Liver (tissue), 9 donors: ENCODE data around the gene PDE4B. TPM values are rescaled to one million over a fixed set of nuclear protein-coding genes. Genes with fewer than 3 reads are reported as not detected.

Experiments
- DNase-seq: peaks from one replicate; pipeline ENCODE4 v3.0.0-alpha.2; 2017; ENCODE audit warnings: low spot score
- H3K27ac ChIP-seq, 2 donors: one replicate each; pipeline ENCODE4 v1.7.0; 2013; ENCODE audit warnings: inconsistent platforms in 2 of 2, low read length in 2 of 2, control low read depth in 1 of 2, low read depth in 1 of 2, mild to moderate bottlenecking in 1 of 2
- H3K27me3 ChIP-seq, 4 donors: one replicate each; pipeline versions ENCODE4 v1.6.1 to v1.7.0; 2013; ENCODE audit warnings: low read length in 3 of 4, inconsistent platforms in 1 of 4, mild to moderate bottlenecking in 1 of 4, moderate library complexity in 1 of 4; ENCODE audit not compliant: control insufficient read depth in 4 of 4, insufficient read depth in 4 of 4
- H3K36me3 ChIP-seq, 4 donors: one replicate each; pipeline versions ENCODE4 v1.6.1 to v1.7.0; 2013; ENCODE audit warnings: low read length in 3 of 4, mild to moderate bottlenecking in 3 of 4, low read depth in 1 of 4, moderate library complexity in 1 of 4; ENCODE audit not compliant: control insufficient read depth in 4 of 4, insufficient read depth in 3 of 4
- H3K4me1 ChIP-seq, 4 donors: one replicate each; pipeline versions ENCODE4 v1.6.1 to v1.7.0; 2013; ENCODE audit warnings: low read length in 3 of 4, mild to moderate bottlenecking in 3 of 4, moderate library complexity in 1 of 4; ENCODE audit not compliant: control insufficient read depth in 4 of 4, insufficient read depth in 4 of 4
- H3K4me3 ChIP-seq, 3 donors: one replicate each; pipeline versions ENCODE4 v1.6.1 to v1.7.0; 2013; ENCODE audit warnings: low read length in 3 of 3, control low read depth in 1 of 3, low read depth in 1 of 3, mild to moderate bottlenecking in 1 of 3
- H3K9ac ChIP-seq, 2 donors: one replicate each; pipeline ENCODE4 v1.7.0; 2013; ENCODE audit warnings: low read length in 2 of 2, mild to moderate bottlenecking in 2 of 2, moderate library complexity in 2 of 2, control low read depth in 1 of 2, low read depth in 1 of 2
- H3K9me3 ChIP-seq, 4 donors: one replicate each; pipeline versions ENCODE4 v1.6.1 to v1.7.0; 2013; ENCODE audit warnings: low read length in 3 of 4; ENCODE audit not compliant: control insufficient read depth in 4 of 4
- ATF3 ChIP-seq: IDR thresholded peaks from 2 replicates; pipeline ENCODE4 v1.6.1; 2016; ENCODE audit warnings: antibody characterized with exemption
- CTCF ChIP-seq: fragments of 150-350 bp; IDR thresholded peaks from 2 replicates; pipeline ENCODE4 v1.5.1; 2017; ENCODE audit warnings: improper control_type of control experiment, low read depth, low read length; ENCODE audit not compliant: missing input control
- EGR1 ChIP-seq, 2 donors: IDR thresholded peaks; 2 replicates each; pipeline ENCODE4 v1.6.1; 2016 to 2018; ENCODE audit warnings: antibody characterized with exemption in 2 of 2, low read depth in 2 of 2
- FOXA1 ChIP-seq: IDR thresholded peaks from 2 replicates; pipeline ENCODE4 v1.6.1; 2016; ENCODE audit warnings: antibody characterized with exemption
- FOXA2 ChIP-seq: IDR thresholded peaks from 2 replicates; pipeline ENCODE4 v1.6.1; 2016; ENCODE audit warnings: antibody characterized with exemption
- GABPA ChIP-seq, 2 donors: IDR thresholded peaks in 1 of 2; conservative IDR thresholded peaks in 1 of 2; 2 replicates each; pipeline ENCODE4 v1.6.1; 2016; ENCODE audit warnings: antibody characterized with exemption in 2 of 2, mild to moderate bottlenecking in 1 of 2, moderate library complexity in 1 of 2
- HNF4A ChIP-seq, 2 donors: conservative IDR thresholded peaks; 2 replicates each; pipeline ENCODE4 v1.6.1; 2016; ENCODE audit warnings: antibody characterized with exemption in 2 of 2, mild to moderate bottlenecking in 2 of 2
- HNF4G ChIP-seq: IDR thresholded peaks from 2 replicates; pipeline ENCODE4 v1.6.1; 2016; ENCODE audit warnings: antibody characterized with exemption
- JUND ChIP-seq, 2 donors: IDR thresholded peaks; 2 replicates each; pipeline ENCODE4 v1.6.1; 2016; ENCODE audit warnings: antibody characterized with exemption in 2 of 2
- MAX ChIP-seq: IDR thresholded peaks from 2 replicates; pipeline ENCODE4 v1.6.1; 2016; ENCODE audit warnings: antibody characterized with exemption
- NR2F2 ChIP-seq: IDR thresholded peaks from 2 replicates; pipeline ENCODE4 v1.6.1; 2016; ENCODE audit warnings: antibody characterized with exemption
- RAD21 ChIP-seq, 2 donors: IDR thresholded peaks; 2 replicates each; pipeline ENCODE4 v1.6.1; 2016; ENCODE audit warnings: antibody characterized with exemption in 2 of 2, mild to moderate bottlenecking in 2 of 2
- RXRA ChIP-seq, 2 donors: IDR thresholded peaks; 2 replicates each; pipeline ENCODE4 v1.6.1; 2017 to 2018; ENCODE audit warnings: antibody characterized with exemption in 2 of 2, mild to moderate bottlenecking in 1 of 2
- SP1 ChIP-seq: IDR thresholded peaks from 2 replicates; pipeline ENCODE4 v1.6.1; 2018; ENCODE audit warnings: antibody characterized with exemption, mild to moderate bottlenecking
- TAF1 ChIP-seq: conservative IDR thresholded peaks from 2 replicates; pipeline ENCODE4 v1.6.1; 2016; ENCODE audit warnings: antibody characterized with exemption, mild to moderate bottlenecking
- YY1 ChIP-seq: IDR thresholded peaks from 2 replicates; pipeline ENCODE4 v1.6.1; 2016; ENCODE audit warnings: antibody characterized with exemption, mild to moderate bottlenecking
- ZBTB33 ChIP-seq: IDR thresholded peaks from 2 replicates; pipeline ENCODE4 v1.6.1; 2016; ENCODE audit warnings: antibody characterized with exemption
- WGBS: extraction: QIAGEN DNeasy Blood & Tissue Kit; methylation state at CpG from one replicate; pipeline ENCODE4 v1.1.7; 2013; 5-methylcytosine and 5-hydroxymethylcytosine counted together
- polyA plus RNA-seq, 2 donors: library from polyadenylated mRNA; stranded (reverse) in 1 of 2; unstranded in 1 of 2; fragments of 200-250 nt in 1 of 2; fragments of >200 nt in 1 of 2; fragmentation: Nextera tagmentation in 1 of 2; extraction: Ambion mirVana in 1 of 2; gene quantifications; one replicate each; pipeline versions ENCODE4 v1.2.1 to v1.2.3, GENCODE V29; 2013 to 2015
- total RNA-seq, 2 donors: library from RNA; depleted of rRNA; stranded (reverse); fragments of >200 nt; gene quantifications; one replicate each; pipeline ENCODE4 v1.2.3, GENCODE V29; 2014
- donor health status: healthy.
- donor health status: healthy.
- donor health status: healthy.
- donor health status: healthy.
- donor health status: healthy.

PDE4B gene
- total and polyA plus RNA-seq, 4 donors = 1.9 to 3.9 (median 2.7) TPM

- no peaks in the 10 kb centered on the region for H3K36me3 ChIP-seq
- no peak for TF ChIP-seq FOXA1
- H3K4me1 ChIP-seq = no peaks in the 10 kb centered on the region
- no peak overlapping the region for H3K9ac ChIP-seq
- H3K27me3 ChIP-seq = no peaks in the 10 kb centered on the region
- no peak overlapping the region for H3K27ac ChIP-seq
- WGBS = 82% methylated on average over 6 of the region's 6 CpGs
- no peak for DNase-seq
- H3K9me3 ChIP-seq = no peaks in the 10 kb centered on the region
- H3K4me3 ChIP-seq = no peak overlapping the region
Measured at GRCh38 chr1:65963156-65963888, 170.6 kb downstream of the PDE4B start.

- DNase-seq = no peak
- no peak overlapping the region for H3K9ac ChIP-seq
- no peaks in the 10 kb centered on the region for H3K4me1 ChIP-seq
- no peaks in the 10 kb centered on the region for H3K27me3 ChIP-seq
- H3K9me3 ChIP-seq = no peaks in the 10 kb centered on the region
- H3K27ac ChIP-seq = no peak overlapping the region
- TF ChIP-seq CTCF = no peak
- no peak for TF ChIP-seq HNF4A (conservative IDR thresholded peaks at IDR 0.05)
- no peak for TF ChIP-seq RXRA (IDR thresholded peaks at IDR 0.05)
- TF ChIP-seq ATF3 = no peak
- TF ChIP-seq JUND (IDR thresholded peaks at IDR 0.05) = no peak
- TF ChIP-seq FOXA2 = no peak
- TF ChIP-seq TAF1 = no peak
- TF ChIP-seq SP1 = no peak
- TF ChIP-seq YY1 = no peak
- TF ChIP-seq HNF4G = no peak
- no peak for TF ChIP-seq FOXA1
- TF ChIP-seq EGR1 (IDR thresholded peaks at IDR 0.05; ENCODE audit: low read depth in 2 of 2) = no peak
- no peak for TF ChIP-seq MAX
- TF ChIP-seq RAD21 (IDR thresholded peaks at IDR 0.05) = no peak
- TF ChIP-seq ZBTB33 = no peak
- no peak for TF ChIP-seq NR2F2
- no peak for TF ChIP-seq GABPA (IDR thresholded peaks at IDR 0.05 in 1 of 2, conservative IDR thresholded peaks at IDR 0.05 in 1 of 2)
- H3K4me3 ChIP-seq = no peak overlapping the region
- H3K36me3 ChIP-seq = no peaks in the 10 kb centered on the region
- 73% methylated on average over 2 of the region's 2 CpGs for WGBS
Measured at GRCh38 chr1:65964123-65964522, 171.4 kb downstream of the PDE4B start.
